NOMO-1 treated with dmso at 0.1 percent for 144 hours (cell line): Measurements from ENCODE around the gene MICAL2.

ENCODE experiments used
- DNase-seq: peaks from one replicate; lab custom pipeline; 2025; ENCODE audit not compliant: unreplicated experiment; lab: John Stamatoyannopoulos, UW

Gene MICAL2

GRCh38 chr11:12166299-12167060 is 56.1 kb downstream of the MICAL2 start:
- DNase-seq, result no peak

GRCh38 chr11:12167061-12168000 is 56.9 kb downstream of the MICAL2 start:
- peak; percentile 71 for DNase-seq

GRCh38 chr11:12168114-12168513 is 57.7 kb downstream of the MICAL2 start:
- DNase-seq, result no peak

GRCh38 chr11:12169822-12170221 is 59.4 kb downstream of the MICAL2 start:
- DNase-seq, result no peak

DNA sequence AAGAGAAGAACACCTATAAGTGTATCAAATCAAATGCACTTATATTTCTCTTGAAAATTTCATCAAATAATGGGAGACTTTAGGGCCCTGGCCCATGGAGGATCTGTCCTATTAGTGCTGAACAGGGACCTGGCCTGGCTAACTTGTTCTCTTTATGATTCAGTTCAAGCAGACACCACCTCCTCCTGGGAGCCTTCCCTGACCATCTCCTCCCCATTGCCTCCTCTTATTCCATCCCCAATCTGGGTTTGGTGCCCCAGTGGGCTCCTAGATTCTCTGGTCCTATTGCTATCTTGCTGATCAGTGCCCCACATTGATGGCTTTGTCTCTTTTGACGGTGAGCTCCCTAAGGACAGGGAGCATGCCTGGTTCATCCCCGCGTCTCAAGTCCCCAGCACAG is 60.1 kb downstream of the MICAL2 start:
- DNase-seq, result no peak

DNA sequence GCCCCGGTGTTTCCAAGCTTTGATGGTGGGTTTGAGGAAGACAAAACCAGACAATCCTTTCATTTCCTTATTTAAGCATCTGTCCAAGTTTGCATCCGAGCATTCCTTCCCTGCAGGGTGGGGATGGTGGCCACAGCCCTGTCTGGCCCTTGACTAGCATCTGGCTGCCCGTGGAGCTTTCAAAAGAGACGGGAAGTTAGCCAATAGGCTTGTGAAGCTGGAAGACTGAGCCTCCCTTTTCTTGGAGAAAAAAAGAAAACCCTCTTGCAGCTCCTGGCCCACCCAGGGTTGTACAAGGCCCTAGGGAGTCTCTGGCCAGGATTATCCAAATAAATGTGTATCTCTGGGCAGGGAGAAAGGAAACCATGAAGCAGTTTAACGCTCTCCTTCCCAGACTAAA is 60.6 kb downstream of the MICAL2 start:
- no peak for DNase-seq

- no peak for DNase-seq
These were observed 61.5 kb downstream of the MICAL2 start for GRCh38 chr11:12171921-12172320.

- DNase-seq, result no peak
These were observed 62.2 kb downstream of the MICAL2 start for GRCh38 chr11:12172493-12173013.

DNA sequence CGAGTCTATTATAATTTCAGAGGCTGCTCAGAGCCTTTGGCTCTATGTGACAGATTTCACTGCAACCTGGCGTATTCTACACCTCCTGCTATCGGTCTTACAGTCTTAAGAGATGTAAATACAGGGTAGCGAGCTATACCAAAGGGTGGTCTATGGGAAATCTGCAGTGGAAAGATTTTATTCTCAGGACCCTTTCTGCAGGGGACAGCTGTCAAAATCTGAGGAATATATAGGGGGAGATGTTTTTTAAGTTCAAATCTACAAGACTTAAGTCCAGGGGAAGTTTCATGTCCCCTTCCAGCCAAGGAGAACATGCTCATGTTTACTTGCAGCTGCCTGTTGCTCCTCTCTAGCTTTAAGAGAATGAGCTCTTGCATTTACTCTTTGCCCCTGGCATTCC is 62.7 kb downstream of the MICAL2 start:
- no peak for DNase-seq

GRCh38 chr11:12174128-12174476 is 63.7 kb downstream of the MICAL2 start:
- no peak for DNase-seq

DNA sequence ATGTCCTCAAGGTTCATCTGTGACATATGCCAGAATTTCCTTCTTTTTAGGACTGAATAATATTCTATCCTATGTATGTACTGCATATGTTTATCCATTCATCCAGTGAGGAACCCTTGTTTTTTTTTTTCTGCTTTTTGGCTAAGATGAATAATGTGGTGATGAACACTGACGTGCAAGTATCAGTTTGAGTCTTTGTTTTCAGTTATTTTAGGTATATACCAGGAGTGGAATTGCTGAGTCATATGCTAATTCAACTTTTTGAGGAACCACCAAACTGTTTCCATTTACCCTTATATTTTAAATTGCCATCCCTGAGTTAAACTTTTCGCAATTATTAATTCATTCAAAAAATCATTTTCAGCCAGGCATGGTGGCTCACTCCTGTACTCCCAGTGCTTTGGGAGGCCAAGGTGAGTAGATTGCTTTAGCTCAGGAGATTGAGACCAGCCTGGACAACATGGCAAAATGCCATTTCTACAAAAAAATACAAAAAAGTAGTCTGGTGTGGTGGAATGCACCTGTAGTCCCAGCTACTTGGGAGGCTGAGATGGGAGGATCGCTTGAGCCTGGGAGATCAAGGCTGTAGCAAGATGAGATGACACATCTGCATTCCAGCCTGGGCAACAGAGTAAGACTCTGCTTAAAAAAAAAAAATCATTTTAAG is 64.2 kb downstream of the MICAL2 start:
- peak; percentile 31 for DNase-seq

DNA sequence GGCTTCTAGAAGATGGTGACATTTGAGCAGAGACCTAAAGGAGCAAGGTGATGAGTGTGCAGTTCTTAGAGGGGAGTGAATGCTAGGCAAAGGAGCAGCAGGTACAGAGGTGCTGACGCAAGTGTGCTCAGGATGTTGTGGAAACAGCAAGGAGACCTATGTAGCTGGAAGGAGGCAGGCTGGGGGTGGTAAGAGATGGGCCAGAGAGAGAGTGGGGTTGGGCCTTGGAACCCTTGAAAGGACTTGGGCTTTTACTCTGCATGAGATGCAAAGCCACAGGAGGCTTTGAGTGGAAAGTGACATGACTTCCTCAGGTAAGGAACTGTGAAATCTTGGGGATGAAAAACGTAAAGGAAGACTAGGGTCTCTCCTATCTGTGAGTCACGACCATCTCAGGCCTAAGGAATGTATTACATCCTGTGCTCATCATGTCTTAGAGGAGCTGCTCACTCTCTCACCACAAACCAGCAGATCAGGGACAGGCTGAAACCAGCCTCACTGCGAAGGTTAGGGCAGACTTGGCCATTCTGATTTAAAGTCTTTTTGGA is 65.4 kb downstream of the MICAL2 start:
- DNase-seq, result no peak

GRCh38 chr11:12176410-12176809 is 66.0 kb downstream of the MICAL2 start:
- no peak for DNase-seq

DNA sequence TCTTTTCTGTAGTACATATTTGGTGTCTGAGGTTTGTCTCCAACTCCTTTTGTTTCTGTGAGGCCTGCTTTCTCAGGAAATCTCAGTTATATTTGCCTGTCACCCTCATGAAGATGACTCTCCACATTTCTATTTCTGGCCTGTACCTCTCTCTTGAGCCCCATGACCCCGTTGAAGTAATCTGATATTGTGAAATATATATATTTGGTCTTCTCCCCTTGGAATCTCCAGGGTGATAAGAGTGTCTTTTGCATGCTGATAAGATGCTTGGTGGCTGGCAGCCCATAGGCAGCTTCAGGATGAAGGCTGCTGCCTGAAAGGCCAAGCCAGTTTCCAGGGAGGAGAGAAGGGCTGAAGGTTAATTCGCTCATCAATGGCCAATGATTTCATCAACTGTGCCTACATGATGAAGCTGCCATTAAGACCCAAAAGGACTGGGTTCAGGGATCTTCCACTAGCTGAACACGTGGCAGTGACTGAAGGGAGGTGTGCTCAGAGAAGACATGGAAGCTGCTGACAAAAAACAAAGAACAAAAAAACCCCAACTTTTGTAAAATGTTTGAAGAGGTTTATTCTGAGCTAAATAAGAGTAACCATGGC is 67.4 kb downstream of the MICAL2 start:
- no peak for DNase-seq

GRCh38 chr11:12179019-12179418 is 68.6 kb downstream of the MICAL2 start:
- DNase-seq, result no peak

DNA sequence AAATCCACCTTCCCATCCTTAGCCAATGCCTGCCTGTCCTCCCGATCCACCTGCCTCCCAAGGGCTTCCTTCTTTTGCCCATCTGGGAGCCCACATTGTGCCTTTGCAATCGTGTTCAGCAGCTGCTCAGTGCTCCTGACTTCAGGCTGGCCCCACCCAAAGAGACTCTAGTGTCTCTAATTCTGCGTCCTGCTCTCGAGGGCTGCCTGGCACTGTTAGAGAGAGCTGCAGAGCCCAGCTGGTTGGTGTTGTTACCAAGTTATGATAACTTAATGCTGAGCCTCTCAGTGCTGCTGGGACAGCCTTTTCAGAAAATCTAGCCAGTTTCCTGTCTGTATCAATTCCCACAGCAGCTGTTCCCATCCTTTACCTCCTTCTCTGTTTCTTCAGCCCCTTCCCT is 69.1 kb downstream of the MICAL2 start:
- no peak for DNase-seq

- DNase-seq, result no peak
These were observed 70.1 kb downstream of the MICAL2 start for GRCh38 chr11:12180257-12181205.

- no peak for DNase-seq
These were observed 71.9 kb downstream of the MICAL2 start for GRCh38 chr11:12182302-12182675.

DNA sequence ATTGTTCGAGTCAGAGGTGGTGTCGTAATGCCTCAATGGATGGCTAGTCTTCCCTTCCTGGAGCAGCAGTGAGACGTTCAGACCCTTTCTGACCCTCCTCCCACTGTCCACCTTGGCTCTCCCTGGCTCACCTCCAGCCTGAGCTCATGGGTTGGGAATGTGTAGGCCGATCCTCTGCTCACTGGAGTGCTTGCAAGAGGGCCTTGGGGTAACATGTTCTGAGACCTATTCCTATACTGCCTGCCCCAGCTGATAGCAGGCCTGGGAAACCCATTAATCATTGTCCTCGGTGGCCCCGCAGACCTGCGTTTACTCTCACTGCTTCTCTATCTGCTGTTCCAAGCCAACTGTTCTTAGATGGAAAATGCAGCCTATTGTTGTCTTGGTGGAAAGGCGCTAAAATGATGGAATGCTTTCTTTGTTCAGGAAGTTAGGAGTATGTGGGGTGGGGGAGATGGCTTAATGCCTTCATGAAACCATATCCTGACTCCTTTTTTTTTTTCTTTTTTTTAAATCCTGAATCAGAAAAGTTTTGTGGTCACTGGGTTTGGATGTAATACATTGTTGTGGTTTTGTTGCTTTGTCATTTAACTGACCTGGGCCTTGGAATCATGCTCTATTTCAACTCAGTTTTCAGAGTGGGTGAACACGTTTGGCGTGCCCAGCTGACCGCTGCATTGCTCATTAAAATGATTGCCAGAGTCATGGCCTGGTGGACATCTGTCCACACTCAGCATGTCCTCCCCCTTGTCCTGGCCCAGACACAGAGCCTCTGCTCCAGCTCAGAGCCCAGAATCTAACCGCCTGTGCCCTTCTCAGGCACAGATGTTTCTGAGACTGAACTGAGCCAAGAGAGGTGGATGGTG is 72.5 kb downstream of the MICAL2 start:
- no peak for DNase-seq
